HEK293 (cell line): ENCODE measurements around the gene NAV3.

Source experiments
- CTCF ChIP-seq: fragments of 450-650 bp; formaldehyde crosslinking; IDR thresholded peaks from 2 replicates; pipeline ENCODE4 v1.5.1; 2016; ENCODE audit warnings: missing biosample characterization, missing genetic modification characterization
- GFI1B ChIP-seq: fragments of 450-650 bp; formaldehyde crosslinking; IDR thresholded peaks from 2 replicates; pipeline ENCODE4 v1.5.1; 2016; ENCODE audit warnings: missing biosample characterization, missing genetic modification characterization
- MEIS1 ChIP-seq: sonication (generic); formaldehyde crosslinking; IDR thresholded peaks from 2 replicates; pipeline ENCODE4 v1.8.1; 2022; ENCODE audit warnings: missing genetic modification reagents, mild to moderate bottlenecking, borderline replicate concordance
- RBAK ChIP-seq: fragments of 450-650 bp; formaldehyde crosslinking; IDR thresholded peaks from 2 replicates; pipeline ENCODE4 v1.5.1; 2016; ENCODE audit warnings: missing biosample characterization, missing genetic modification characterization
- SCRT2 ChIP-seq: fragments of 450-650 bp; formaldehyde crosslinking; IDR thresholded peaks from 2 replicates; pipeline ENCODE4 v1.5.1; 2016; ENCODE audit warnings: missing biosample characterization, missing genetic modification characterization
- ZNF18 ChIP-seq: fragments of 450-650 bp; formaldehyde crosslinking; IDR thresholded peaks from 2 replicates; pipeline ENCODE4 v1.5.1; 2016; ENCODE audit warnings: missing biosample characterization, missing genetic modification characterization

GRCh38 chr12:78095623-78096022 lies 264.9 kb downstream of the NAV3 start:
- no peak for TF ChIP-seq CTCF
- no peak for TF ChIP-seq MEIS1 (CRISPR knock-in tag)
- no peak for TF ChIP-seq RBAK (tag by site-specific recombination)
- no peak for TF ChIP-seq GFI1B (tag by site-specific recombination)
- TF ChIP-seq SCRT2 (tag by site-specific recombination), result no peak
- TF ChIP-seq ZNF18 (tag by site-specific recombination), result no peak
